RWPE1 (cell line): ENCODE results near the gene DMBX1.

ENCODE experiments used
- CTCF ChIA-PET: fragments of 350-600 bp; sonication (Branson Sonifier 250); formaldehyde crosslinking; extraction: SDS; loops from one replicate; lab custom pipeline; 2021; lab: Yijun Ruan, JAX
- POLR2A ChIA-PET: fragments of 400-600 bp; formaldehyde crosslinking; extraction: SDS; loops from one replicate; lab custom pipeline; 2020; ENCODE audit warnings: antibody characterized with exemption; ENCODE audit not compliant: low non-redundant PET; lab: Yijun Ruan, JAX
- DNase-seq: peaks from one replicate; pipeline ENCODE4 v3.0.0; 2012; ENCODE audit warnings: low spot score
- H3K27ac ChIP-seq: fragments of 450-650 bp; 2 replicates; pipeline ENCODE4 v1.5.1; 2017
- TF ChIP-seq, protein P1 (sequence below): fragments of 450-650 bp; conservative IDR thresholded peaks from 2 replicates; pipeline ENCODE4 v1.5.1; 2017; ENCODE audit warnings: low read depth, mild to moderate bottlenecking

DMBX1 gene

DNA sequence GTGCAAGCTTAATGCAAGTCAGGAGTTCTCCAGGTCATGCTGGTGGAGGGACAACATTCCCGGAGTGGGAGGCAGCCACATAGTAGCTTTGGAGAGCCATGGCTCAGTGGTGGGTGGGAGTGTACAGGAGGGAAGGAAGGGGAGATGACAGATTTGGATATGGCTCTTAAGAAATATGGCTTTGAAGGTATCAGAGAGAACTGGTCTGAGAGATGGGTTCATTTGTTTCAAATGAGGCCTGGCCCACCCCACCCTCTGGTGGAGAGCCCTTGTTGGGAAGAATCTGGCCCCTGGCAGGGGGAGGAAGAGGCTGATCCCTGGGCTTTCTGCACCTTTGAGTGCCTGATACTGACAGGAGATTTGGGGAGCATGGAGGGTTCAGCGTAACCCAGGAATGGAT is 6.1 kb downstream of the DMBX1 start:
- CTCF ChIA-PET, result interaction anchor here (1.1 kb wide), 1 partner anchor 49 kb away, joined by 4 read pairs; no protein-coding TSS in a partner anchor
- no peak for DNase-seq
- TF ChIP-seq, protein P1, sequence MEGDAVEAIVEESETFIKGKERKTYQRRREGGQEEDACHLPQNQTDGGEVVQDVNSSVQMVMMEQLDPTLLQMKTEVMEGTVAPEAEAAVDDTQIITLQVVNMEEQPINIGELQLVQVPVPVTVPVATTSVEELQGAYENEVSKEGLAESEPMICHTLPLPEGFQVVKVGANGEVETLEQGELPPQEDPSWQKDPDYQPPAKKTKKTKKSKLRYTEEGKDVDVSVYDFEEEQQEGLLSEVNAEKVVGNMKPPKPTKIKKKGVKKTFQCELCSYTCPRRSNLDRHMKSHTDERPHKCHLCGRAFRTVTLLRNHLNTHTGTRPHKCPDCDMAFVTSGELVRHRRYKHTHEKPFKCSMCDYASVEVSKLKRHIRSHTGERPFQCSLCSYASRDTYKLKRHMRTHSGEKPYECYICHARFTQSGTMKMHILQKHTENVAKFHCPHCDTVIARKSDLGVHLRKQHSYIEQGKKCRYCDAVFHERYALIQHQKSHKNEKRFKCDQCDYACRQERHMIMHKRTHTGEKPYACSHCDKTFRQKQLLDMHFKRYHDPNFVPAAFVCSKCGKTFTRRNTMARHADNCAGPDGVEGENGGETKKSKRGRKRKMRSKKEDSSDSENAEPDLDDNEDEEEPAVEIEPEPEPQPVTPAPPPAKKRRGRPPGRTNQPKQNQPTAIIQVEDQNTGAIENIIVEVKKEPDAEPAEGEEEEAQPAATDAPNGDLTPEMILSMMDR, result no peak
- POLR2A ChIA-PET, result no interaction called here
- no peak overlapping the region for H3K27ac ChIP-seq

DNA sequence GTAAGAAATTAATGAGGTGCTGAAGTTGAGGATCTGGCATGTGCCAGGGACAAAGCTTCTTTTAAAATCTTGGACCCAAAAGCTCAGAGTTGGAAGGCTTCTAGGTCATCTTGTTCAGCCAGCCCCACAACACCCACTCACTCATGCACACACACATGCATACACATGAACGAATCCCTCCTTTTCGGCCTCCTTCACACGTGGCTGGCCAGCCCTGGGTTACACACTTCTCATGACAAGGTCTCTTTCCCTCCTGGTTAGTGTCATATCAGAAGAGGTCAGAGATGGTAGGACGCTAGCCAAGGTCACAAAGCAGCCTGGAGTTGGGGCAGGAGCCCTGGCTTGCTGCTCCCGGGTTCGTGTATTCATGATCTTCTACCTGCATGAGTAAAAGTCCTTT is 6.9 kb downstream of the DMBX1 start:
- ChIA-PET POLR2A (no interaction called here), CTCF (no interaction called here)
- H3K27ac ChIP-seq, result no peak overlapping the region
- TF ChIP-seq, protein P1, result no peak
- no peak for DNase-seq

DNA sequence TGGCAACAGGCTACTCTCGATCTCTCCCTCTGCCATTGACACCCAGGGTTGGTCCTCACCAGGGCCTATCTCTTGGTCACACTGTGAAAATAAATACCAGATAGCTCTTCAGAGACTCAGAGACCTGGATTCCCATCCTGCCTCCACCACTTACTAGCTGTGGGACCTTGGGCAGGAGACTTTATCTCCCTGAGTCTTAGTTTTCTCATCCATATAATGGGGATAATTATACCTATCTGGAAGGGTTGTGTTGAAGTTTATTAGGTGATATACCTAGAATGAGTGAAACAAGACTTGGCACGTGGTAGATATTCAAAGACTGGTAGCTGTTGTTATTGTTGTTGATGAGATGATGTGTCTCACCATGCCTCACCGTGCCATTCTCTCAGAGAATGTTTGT is 7.4 kb downstream of the DMBX1 start:
- TF ChIP-seq, protein P1, result no peak
- POLR2A ChIA-PET, result no interaction called here
- no peak for DNase-seq
- H3K27ac ChIP-seq, result no peak overlapping the region
- CTCF ChIA-PET, result no interaction called here

DNA sequence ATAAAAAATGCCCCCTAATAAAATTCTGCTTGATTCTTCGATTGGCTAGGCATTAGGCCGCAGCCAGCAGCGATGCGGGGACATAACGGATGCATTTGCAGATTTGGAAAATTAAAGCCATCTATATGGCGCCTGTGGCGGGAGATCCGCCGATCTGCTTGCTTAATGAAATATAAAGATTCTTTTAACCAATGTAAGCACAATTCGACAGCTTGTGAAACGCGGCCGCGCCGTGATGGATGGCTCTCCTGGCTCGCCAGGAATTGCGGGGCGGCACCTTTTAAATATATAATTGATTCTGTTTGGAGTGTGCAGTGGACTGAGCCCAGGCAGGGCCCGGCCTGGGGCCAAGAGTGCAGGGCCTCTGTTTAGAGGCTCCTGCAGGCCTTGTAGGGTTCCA is 8.0 kb downstream of the DMBX1 start:
- POLR2A ChIA-PET, result no interaction called here
- no peak overlapping the region for H3K27ac ChIP-seq
- CTCF ChIA-PET, result no interaction called here
- DNase-seq, result no peak
- TF ChIP-seq, protein P1, result no peak

DNA sequence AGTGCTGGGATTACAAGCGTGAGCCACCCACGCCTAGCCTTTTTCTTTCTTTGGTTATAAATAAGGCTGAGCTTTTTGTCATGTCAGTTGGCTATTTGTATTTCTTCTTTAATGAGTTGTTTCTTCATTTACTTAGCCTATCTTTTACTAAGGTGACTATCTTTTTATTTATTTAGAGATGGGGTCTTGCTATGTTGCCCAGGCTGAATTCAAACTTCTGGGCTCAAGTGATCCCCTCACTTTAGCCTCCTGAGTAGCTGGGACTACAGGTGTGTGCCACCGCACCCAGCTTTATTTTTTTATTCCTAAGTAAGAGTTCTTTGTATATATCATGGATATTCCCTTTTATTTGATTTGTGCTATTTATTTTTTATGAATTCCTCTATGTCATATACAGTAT is 11.9 kb downstream of the DMBX1 start:
- TF ChIP-seq, protein P1, result no peak
- ChIA-PET POLR2A (no interaction called here), CTCF (interaction anchor here (0.5 kb wide), 1 partner anchor 202 kb away, joined by 4 read pairs; no protein-coding TSS in a partner anchor)
- H3K27ac ChIP-seq, result no peak overlapping the region
- DNase-seq, result no peak

DNA sequence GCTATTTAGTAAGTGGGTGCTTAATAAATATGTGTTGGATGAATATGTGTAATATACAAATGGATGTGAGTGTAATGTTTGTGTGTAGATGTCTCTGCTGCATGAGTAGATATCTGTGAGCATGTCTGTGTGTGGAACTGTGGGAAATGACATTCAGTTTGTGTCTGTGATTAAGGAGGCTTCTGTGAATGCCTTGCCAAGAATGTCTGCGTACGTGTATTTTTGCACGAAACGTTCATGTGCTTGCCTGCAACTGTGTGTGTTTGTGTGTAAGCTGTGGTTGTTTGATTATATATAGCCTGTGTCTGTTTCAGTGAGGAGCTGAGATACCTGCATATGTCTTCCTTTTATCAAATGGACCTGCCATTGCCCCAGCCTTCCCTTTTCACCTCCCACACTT is 13.8 kb downstream of the DMBX1 start:
- H3K27ac ChIP-seq, result no peak overlapping the region
- POLR2A ChIA-PET, result no interaction called here
- CTCF ChIA-PET, result no interaction called here
- DNase-seq, result no peak
- TF ChIP-seq, protein P1, result no peak
